WI38 (cell line): ENCODE data around the gene TACO1.

Experiments
- H3K4me3 ChIP-seq: 2 replicates; pipeline ENCODE4 v1.5.1; 2011; ENCODE audit warnings: low read depth, mild to moderate bottlenecking, control low read depth, low read length
- CTCF ChIP-seq: IDR thresholded peaks from 2 replicates; pipeline ENCODE4 v1.5.1; 2012; ENCODE audit warnings: low read depth, mild to moderate bottlenecking, control low read depth, low read length

The TACO1 gene

GRCh38 chr17:63598281-63598680 is 2.4 kb upstream of the TACO1 start:
- TF ChIP-seq CTCF: no peak
- H3K4me3 ChIP-seq: no peak overlapping the region

- TF ChIP-seq CTCF: no peak
- peak overlapping the region; percentile 82 for H3K4me3 ChIP-seq
Observed at GRCh38 chr17:63601439-63602371, 1.0 kb downstream of the TACO1 start.

- no peak for TF ChIP-seq CTCF
- no peak overlapping the region for H3K4me3 ChIP-seq
Observed at GRCh38 chr17:63609816-63610573, 9.3 kb downstream of the TACO1 start.

- no peak overlapping the region for H3K4me3 ChIP-seq
- no peak for TF ChIP-seq CTCF
Observed at GRCh38 chr17:63610854-63611253, 10.2 kb downstream of the TACO1 start.

- no peak for TF ChIP-seq CTCF
- H3K4me3 ChIP-seq: no peak overlapping the region
Observed at GRCh38 chr17:63611354-63611753, 10.7 kb downstream of the TACO1 start.

- TF ChIP-seq CTCF: no peak
- no peak overlapping the region for H3K4me3 ChIP-seq
Observed at GRCh38 chr17:63613663-63614062, 13.0 kb downstream of the TACO1 start.

- no peak for TF ChIP-seq CTCF
- peak overlapping the region; percentile 75 for H3K4me3 ChIP-seq
Observed at GRCh38 chr17:63621229-63621683, 20.6 kb downstream of the TACO1 start.
